Measurements from ENCODE around the gene EMC10. TPM values are rescaled to one million over a fixed set of nuclear protein-coding genes. Genes with fewer than 3 reads are reported as not detected.

EMC10 gene
- total RNA-seq, 1 experiment from 2014 or later: 109 TPM

GRCh38 chr19:50447053-50447452, 29.3 kb upstream of the EMC10 start:
- DNase-seq: no peak
- WGBS (ENCODE audit: extremely low coverage, insufficient read length, low lambda C conversion rate): no CpG with 5 or more reads among the region's 5 CpGs
- H3K4me1 Mint-ChIP-seq: peaks cover 0 to 7% of the 10 kb centered on the region in 2 experiments; a peak in 2 of 4 replicates
- Histone ChIP-seq H4K91ac (ENCODE audit: insufficient read length, low read depth, low read length) (no peak overlapping the region), H3K4me1 (ENCODE audit: insufficient read depth, low read length) (no peaks in the 10 kb centered on the region), H3K9me3 (ENCODE audit: control insufficient read depth, low read depth, low read length) (no peaks in the 10 kb centered on the region), H3K79me1 (ENCODE audit: insufficient read depth, low read depth, low read length, poor library complexity, severe bottlenecking) (no peaks in the 10 kb centered on the region), H2BK5ac (ENCODE audit: insufficient read length, low read length) (no peak overlapping the region), H4K5ac (ENCODE audit: insufficient read length, low read depth, low read length) (no peak overlapping the region), H2BK120ac (ENCODE audit: low read depth, low read length, poor library complexity, severe bottlenecking) (no peak overlapping the region), H4K8ac (replicated peaks; ENCODE audit: insufficient read length, low read depth, low read length) (no peak overlapping the region), H3K18ac (ENCODE audit: insufficient read length, low read depth, low read length) (no peak overlapping the region), H2BK20ac (ENCODE audit: low read depth, low read length, poor library complexity, severe bottlenecking) (no peak overlapping the region), H2AK5ac (ENCODE audit: insufficient read length, low read length) (no peak overlapping the region), H3K23me2 (ENCODE audit: insufficient read length, low read depth, low read length, poor library complexity, severe bottlenecking) (no peaks in the 10 kb centered on the region), H4K20me1 (ENCODE audit: control insufficient read depth, insufficient read depth, insufficient read length) (no peaks in the 10 kb centered on the region), H2BK12ac (ENCODE audit: insufficient read length, low read depth, low read length) (no peak overlapping the region), H3K27me3 (ENCODE audit: insufficient read depth, low read length) (no peaks in the 10 kb centered on the region), H3K27ac (ENCODE audit: insufficient read length, low read depth, low read length) (no peak overlapping the region), H3K9ac (ENCODE audit: extremely low read depth, insufficient read length, low read length) (no peak overlapping the region), H3K56ac (ENCODE audit: insufficient read length, low read depth, low read length) (no peak overlapping the region), H2BK15ac (ENCODE audit: low read depth, low read length) (no peak overlapping the region), H3K4ac (ENCODE audit: low read depth, low read length) (no peak overlapping the region), H3K4me2 (ENCODE audit: insufficient read depth, insufficient read length, low read length) (no peak overlapping the region), H3K14ac (ENCODE audit: insufficient read depth, low read length) (no peak overlapping the region), H3K79me2 (ENCODE audit: insufficient read depth, low read length) (no peaks in the 10 kb centered on the region), H3T11ph (ENCODE audit: low read length) (no peak overlapping the region), H2AFZ (ENCODE audit: low read length) (no peak overlapping the region), H3K23ac (ENCODE audit: insufficient read length, low read depth, low read length) (no peak overlapping the region)
- H3K27me3 Mint-ChIP-seq (ENCODE audit: low read depth): peaks cover 8% of the 10 kb centered on the region
- H3K4me3 Mint-ChIP-seq: no peak overlapping the region
- TF ChIP-seq CTCF (conservative IDR thresholded peaks at IDR 0.05): no peak
- H3K36me3 Mint-ChIP-seq (ENCODE audit: insufficient read depth in 1 of 3, low read depth in 3 of 3): peaks cover 0 to 9% (median 6%) of the 10 kb centered on the region in 3 experiments; a peak in 5 of 7 replicates
- peaks cover 2 to 8% of the 10 kb centered on the region in 2 experiments; a peak in 4 of 5 replicates for H3K9me3 Mint-ChIP-seq
- no peak overlapping the region for H3K27ac Mint-ChIP-seq
